Activated naive CD4-positive, alpha-beta T cell treated with anti-CD3 and anti-CD28 coated beads, Interleukin-2, amount 50 U/mL, for 16 hours (primary cell): ENCODE results near the gene PTPRK.
A peak's percentile ranks its signal among the peaks of the same experiment; 100 is the strongest.

Experiments
- DNase-seq: peaks from one replicate; pipeline ENCODE4 v3.0.0-alpha.2; 2020

The PTPRK gene

GRCh38 chr6:128520436-128521281 is at the start of gene PTPRK:
PTPRK (minus strand) TSS chr6:128520599; CDS start chr6:128520358, 241 bp downstream.
- peak; percentile 93 for DNase-seq

GRCh38 chr6:128567029-128567428 is 46.6 kb upstream of the PTPRK start:
- DNase-seq: no peak

GRCh38 chr6:128560966-128561365 is 40.6 kb upstream of the PTPRK start:
- DNase-seq: no peak

GRCh38 chr6:128558924-128559323 is 38.5 kb upstream of the PTPRK start:
- DNase-seq: no peak

- no peak for DNase-seq
These were observed 37.6 kb upstream of the PTPRK start for GRCh38 chr6:128558021-128558420.

- DNase-seq: no peak
These were observed 36.7 kb upstream of the PTPRK start for GRCh38 chr6:128557081-128557480.

- DNase-seq: no peak
These were observed 33.9 kb upstream of the PTPRK start for GRCh38 chr6:128554302-128554701.

GRCh38 chr6:128541261-128541660 is 20.9 kb upstream of the PTPRK start:
- no peak for DNase-seq

- DNase-seq: no peak
These were observed 18.4 kb upstream of the PTPRK start for GRCh38 chr6:128538763-128539162.

GRCh38 chr6:128532827-128533226 is 12.4 kb upstream of the PTPRK start:
- no peak for DNase-seq

- DNase-seq: no peak
These were observed 11.7 kb upstream of the PTPRK start for GRCh38 chr6:128532136-128532535.

- no peak for DNase-seq
These were observed 11.3 kb upstream of the PTPRK start for GRCh38 chr6:128531696-128532095.

GRCh38 chr6:128528241-128528640 is 7.8 kb upstream of the PTPRK start:
- no peak for DNase-seq

- no peak for DNase-seq
These were observed 7.0 kb upstream of the PTPRK start for GRCh38 chr6:128527375-128527774.

GRCh38 chr6:128526152-128526914 is 5.9 kb upstream of the PTPRK start:
- no peak for DNase-seq

- no peak for DNase-seq
These were observed 5.0 kb upstream of the PTPRK start for GRCh38 chr6:128525406-128525805.

GRCh38 chr6:128521282-128521632 is 858 bp upstream of the PTPRK start:
- no peak for DNase-seq

- peak; percentile 48 for DNase-seq
These were observed 416 bp downstream of the PTPRK start for GRCh38 chr6:128519931-128520435.

GRCh38 chr6:128519132-128519930 is 1.1 kb downstream of the PTPRK start:
- DNase-seq: peak; percentile 30

- no peak for DNase-seq
These were observed 1.8 kb downstream of the PTPRK start for GRCh38 chr6:128518434-128519131.

- no peak for DNase-seq
These were observed 3.3 kb downstream of the PTPRK start for GRCh38 chr6:128517124-128517523.

GRCh38 chr6:128516514-128516898 is 3.9 kb downstream of the PTPRK start:
- no peak for DNase-seq
